ENCODE measurements around the gene BPIFB6.

The BPIFB6 gene

DNA sequence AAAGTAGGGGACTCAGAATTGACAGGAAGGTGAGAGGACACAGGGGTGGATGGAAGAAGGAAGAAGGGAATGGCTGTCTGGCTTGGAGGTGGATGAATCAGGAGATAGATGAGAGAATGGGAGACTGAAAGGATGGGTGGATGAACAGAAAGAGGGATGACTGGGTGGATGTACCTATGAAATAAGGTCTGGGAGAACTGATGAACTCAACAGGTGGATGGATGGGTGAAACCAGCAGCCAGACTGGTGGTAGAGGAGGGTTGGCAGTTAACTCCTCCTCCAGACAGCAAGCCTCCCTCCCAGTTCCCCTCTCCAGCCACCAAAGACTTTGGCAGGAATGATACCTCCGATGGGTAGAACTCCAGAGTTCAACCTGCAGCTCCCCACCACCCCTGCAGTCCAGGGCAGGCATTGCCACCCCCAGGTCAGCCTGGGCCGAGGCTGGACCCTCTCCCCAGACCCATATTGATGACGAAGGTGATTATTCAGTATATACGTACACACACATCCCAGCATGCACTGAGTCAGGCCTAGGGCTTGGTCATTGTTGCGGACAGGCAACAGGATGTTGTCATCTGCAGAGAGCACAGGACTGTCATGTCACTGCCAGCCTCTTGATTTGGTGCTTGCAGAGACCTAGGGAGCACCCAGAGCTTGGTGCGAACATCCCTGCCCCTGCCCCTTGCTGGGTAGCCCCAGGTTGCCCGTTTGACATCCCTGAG, 29.2 kb upstream of the BPIFB6 start:
- no peak for DNase-seq

DNA sequence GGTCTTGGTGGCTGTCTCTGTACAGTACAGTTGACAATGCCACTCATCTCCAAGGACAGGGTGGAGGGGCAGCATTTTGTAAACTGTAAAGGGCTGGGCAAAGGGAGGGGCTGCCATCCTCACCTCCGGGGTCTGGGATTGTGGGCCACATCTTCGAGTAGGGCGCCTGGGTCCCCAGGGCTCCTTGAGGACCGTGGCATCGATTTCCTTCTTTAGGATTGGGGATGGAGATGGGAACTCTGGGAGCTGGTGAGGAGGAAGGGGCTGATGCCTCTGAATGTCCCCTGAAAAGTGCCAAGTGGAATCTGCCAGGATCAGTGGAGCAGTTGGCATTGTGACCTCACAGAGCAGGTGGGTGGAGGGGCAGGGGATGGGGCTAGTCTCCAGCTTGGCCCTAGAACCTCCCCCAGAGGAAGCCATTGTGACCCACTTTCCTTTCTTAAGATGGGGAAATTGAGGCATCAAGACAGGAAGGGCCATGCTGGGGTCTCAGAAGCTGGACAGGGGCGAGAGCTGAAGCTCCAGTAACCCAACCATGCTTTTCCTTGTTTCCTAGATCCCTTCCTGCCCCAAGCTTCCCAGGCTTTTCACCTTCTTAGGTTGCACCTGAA, 27.2 kb upstream of the BPIFB6 start, which contains the start of gene SUN5:
SUN5 (minus strand) TSS at position 293 of the 611 bp plus-strand sequence; CDS start at position 200, 93 bp downstream.
- no peak for DNase-seq

DNA sequence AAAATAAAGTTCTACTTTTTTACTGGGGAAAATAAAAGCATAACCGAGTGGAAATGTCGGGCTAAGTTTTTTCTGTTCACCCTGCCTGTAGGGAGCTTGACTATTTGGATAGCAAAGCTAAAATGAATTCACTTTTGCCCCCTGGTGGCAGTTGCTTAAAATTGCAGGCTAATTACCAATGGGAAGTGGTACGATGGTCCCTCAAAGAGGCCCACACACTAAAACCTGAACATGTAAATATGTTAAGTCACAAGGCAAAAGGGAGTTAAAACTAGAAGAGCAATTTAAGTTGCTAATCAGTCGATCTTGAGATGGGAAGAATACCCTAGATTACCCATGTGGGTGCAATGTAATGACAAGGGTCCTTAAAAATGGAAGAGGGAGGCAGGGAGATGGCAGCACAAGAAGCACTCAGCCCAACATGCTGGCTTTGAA, 26.3 kb upstream of the BPIFB6 start:
- no peak for DNase-seq

DNA sequence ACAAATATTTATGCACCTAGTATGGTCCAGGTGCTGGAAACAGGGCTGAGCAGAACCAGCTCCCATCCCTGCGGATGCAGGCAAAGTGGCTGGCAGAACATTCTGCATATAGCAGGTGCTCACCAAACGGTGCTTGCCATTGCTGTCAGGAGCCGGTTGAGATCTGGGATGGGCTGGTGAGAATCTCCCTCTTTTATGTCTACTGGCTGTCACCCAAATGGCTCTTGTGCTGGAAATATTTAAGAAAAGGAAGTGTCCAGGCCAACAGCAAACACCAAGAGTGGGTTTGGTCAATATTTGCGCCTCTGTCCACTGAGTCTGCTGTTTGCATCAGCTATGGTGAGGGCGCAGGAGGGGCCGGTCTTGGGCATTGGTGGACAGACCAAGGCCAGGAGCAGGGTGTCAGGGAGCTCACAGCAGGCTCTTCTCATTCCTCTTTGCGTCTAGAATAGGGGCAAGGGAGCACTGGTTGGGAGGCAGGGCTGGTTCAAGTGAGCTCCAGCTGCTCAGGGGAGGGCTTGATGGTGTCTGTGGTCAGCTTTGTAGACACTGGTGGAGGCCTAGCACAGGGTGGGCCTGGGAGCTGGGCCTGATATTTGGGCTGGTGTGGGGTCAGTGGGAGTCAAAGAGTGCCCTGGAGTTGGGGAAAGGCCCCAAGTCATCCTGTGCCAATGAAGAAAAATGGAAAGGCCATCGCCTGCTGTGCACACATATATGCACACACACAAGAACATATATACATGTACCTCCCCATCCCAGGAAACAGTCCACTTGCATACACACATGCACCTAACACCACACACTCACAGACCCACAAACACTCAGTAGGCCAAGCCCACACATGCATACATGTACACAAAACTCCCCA, 25.3 kb upstream of the BPIFB6 start:
- DNase-seq: no peak

DNA sequence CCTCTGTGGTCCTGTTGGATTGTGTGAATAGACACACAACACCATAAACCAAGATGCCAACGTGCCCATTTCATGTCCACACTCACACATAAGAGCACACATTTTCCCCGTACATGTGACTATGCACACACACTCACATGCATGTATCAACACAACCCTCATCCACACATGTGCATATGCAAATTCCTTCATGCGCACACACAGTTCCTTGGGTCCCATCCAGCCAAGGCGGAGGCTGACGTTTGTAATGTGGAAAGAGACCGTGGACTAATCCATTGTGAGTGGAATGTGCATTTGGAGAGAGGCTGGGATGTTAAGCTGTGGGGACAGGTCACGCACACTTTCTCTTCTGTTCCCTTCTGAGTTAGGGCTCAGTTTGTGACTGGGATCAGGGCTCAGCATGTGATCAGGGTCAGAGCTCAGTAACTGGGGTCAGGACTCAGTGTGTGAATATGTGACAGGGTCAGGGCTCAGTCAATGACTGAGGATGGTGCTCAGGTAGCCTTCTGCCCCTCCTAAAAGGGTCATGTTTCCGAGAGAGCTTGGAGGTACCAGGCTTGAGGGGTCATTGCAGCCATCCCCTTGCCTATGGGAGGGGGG, 24.6 kb upstream of the BPIFB6 start:
- DNase-seq: no peak

DNA sequence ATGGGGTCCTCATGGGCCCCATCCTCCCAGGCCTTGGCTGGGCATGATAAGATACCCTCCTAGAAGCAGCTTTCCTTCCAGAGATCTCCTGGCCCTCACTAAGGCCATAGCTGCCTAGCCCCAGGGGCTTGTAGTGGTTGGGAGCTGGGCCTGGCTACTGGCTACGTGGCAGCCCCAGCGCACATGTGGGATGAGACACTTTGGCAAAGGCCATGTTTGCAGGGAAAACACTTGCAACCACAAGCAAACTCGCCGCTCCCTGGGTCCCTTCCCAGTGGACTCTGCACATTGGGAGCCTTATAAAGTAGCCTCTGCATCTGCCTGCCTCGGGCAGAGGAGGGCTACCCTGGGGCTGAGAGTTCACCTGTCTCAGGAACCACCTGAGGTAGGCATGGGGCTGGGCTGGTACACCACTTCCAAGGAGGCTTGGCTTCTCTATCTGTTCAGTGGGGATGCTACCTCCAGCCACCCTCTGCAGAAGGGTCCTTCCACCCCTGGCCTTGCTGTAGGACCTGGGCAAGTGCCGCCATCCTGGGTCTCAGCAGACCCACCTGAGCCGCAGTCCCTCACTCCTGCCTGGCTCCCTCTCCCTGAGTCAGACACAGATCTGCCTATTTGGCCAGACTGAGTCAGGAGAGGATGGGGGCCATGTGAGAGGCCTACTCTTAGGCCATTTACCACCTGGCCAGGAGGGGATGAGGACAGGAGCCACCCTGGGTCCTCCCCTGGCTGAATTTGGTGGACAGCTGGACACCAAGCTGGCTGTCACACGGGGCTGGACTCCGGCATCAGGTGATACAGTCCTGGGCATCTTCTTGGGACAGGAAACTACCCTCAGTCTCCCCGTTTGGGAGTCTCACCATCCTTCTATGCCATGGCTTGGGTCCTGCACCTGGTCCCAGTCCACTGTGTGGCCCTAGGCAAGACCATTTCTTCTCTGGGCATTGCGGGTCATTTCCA, 23.8 kb upstream of the BPIFB6 start, which contains the start of gene BPIFB2:
BPIFB2 (plus strand) TSS at position 329 of the 960 bp plus-strand sequence. CDS start 871 bp downstream, outside the sequence.
- no peak for DNase-seq

DNA sequence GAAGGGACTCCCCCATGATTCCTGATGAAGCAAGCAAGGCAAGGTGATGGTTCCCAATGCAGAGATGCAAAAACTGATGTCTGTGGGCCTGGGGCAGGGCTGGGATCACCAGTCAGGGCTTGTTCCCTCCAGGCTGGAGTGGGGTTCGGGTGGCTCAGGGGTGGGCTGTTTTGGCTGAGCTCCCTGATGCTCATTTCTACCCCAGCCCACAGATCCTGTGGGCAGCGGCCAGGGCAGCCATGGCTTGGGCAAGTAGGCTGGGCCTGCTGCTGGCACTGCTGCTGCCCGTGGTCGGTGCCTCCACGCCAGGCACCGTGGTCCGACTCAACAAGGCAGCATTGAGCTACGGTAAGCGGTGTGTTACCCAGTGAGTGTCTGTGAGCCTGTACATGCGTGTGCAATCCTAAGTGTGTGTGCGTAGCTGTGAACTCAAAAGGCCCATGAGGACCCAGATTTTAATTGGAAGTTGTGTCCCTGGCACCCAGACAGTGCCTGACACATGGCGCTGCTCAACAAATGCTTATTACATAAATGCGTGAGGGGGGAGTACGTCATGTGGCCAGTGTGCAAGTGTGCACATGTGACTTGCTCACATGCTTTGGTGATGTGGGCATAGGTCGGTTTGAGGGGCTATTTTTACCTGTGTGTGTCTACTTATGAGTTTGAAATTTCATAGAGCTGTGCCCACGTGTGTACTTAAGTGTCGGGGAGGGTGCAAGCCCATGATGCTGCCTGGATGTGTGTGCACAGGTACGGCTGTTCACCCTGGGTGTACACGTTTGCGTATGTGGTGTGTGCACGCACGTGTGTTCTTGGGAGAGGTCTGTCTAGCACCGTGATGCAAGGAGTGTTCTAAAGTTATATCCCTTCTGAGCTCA, 22.9 kb upstream of the BPIFB6 start:
- no peak for DNase-seq

DNA sequence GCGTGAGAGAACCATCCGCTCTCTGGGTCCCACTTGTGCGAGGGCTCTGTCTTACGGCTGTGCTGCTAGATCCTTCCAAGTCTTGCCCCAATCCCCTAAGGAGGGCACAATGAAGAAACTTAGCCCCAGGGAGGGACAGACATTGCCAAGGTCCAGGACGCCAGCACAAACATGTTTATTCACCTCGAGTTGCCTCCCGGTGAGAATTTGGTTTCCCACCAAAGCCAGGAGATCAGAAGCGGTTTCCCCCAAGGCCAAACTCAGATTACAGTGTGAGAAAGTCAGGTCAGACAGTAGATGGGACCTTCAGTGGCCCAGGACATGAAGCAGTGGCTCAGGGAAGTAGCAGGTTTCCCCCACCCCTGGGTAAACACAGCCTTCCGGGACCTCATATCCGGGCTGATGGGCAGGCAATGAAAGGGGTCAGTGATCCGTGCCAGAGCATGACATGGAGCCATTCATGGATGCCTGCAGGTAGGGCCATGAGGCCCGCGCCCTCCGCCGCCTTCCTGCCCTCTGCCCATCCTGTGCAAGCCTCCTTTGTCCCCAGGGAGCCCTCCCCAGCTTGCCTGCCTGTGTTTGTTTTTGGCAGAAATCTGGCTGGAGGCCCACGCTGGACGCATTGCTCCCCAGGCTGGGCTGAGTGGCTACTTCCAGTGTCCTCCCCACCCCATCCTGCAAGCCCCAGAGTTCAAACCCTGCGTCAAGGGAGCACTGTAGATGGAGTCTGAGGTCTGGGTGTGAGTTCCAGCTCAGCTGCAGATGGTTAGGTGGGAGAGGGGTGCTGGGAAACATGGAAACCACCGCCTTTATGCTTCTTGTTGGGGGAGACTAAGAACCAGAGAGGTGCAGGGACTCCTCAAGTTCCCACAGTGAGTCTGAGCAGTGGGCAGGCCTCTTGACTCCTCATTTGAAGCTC, 22.0 kb upstream of the BPIFB6 start:
- no peak for DNase-seq

DNA sequence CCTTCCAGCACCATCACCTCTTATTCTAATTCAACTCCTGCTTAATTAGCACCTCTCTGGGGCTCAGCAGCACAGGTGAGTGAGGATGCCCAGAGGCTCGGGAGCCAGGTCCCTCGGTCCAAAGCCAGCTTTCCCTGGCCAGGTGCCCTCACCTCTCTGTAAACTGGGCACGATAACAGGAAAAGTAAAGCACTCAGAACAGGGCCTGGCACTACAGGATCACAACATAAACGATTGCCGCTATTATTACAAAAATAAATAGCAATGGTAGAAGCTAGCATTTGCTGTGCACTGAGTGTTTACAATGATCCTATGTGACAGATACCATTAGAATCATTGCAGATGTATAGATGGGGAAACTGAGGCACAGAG, 21.3 kb upstream of the BPIFB6 start:
- no peak for DNase-seq

DNA sequence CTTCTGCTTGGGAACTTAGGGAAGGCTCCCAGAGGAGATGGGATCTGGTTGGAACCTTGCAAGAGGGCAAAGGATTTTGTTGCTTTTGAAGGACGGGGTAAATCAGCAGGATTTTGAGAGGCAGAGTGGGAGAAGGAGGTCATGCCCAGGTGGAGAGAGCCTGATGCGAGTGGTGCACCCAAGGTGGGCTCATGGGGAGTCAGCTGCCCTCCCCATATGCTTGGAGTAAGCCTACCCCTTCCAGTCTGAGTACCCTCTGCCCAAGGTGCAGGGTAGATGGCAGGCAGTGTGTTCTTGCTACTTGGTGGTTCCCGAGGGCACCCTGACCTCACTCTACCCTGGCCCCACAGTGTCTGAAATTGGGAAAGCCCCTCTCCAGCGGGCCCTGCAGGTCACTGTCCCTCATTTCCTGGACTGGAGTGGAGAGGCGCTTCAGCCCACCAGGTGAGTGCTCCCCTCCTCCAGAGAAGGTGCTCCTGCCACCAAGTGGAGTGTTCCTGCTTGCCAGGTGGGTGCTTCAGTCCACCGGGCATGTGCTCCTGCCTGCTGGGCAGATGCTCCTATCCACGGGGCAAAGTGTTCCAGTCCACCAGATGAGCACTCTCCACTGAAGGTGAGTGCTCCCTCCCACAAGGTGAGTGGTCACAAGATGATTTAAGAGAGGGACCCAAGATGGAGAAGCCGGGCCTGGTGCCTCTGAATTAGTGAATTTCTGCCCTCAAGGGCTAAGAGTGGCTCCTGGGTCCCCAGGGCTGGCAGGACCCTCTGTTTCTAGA, 20.6 kb upstream of the BPIFB6 start:
- no peak for DNase-seq

DNA sequence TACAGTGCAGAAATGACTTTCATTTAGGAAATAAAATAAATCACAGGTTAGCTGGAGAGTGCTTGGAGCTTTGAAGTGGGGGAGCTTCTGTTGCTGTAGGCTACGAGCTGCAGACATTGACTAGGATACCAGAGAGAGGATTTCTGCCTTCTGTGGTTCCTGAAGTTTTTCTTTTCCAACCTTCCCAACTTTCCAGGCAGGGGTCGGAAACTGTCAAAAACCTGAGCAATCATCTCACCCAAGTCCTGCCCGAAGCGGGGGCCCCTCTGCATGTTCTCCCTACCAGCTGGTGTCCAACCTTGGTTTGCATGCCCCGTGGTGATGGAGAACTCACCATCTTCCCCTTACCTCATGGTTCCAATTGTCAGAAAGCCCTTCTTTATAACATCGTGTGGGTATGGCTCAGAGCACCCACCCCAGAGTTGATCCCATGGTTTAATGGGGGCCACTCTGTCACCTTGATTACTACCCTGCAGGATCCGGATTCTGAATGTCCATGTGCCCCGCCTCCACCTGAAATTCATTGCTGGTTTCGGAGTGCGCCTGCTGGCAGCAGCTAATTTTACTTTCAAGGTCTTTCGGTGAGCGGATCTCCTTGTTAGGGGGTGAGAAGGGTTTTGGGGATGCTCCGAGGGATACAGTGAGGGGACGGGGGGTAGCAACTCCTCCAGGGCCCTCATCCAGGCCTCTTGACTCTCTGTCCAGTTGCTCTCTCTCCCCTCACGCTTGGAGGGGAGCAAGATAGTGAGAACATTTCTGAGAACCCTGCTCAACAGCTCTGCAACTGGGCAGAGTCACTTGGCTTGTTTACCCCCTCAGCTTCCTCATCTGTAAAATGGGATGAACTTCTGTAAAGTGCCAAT, 18.9 kb upstream of the BPIFB6 start:
- DNase-seq: no peak

DNA sequence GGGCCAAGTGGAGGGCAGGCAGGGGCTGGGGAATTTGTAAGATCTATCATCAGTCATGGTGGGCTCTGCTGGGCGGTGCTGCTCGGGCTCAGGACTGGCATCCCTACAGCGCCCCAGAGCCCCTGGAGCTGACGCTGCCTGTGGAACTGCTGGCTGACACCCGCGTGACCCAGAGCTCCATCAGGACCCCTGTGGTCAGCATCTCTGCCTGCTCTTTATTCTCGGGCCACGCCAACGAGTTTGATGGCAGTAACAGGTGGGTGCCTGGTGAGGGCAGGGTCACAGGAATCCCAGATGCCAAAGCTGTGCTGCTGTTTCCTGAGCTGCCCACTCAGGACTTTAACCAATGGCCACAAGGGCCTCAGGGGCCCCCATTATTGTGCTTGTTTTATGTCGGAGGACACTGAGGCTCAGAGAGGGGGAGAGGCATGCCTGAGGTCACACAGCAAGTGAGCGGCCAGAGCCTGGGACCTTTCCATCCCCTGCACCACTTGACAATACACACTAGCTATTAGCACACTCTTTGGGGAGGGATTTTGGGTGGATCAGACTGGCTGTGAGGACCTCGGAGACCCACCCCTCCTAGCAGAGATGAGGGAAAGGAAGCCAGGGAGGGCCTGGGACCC, 17.6 kb upstream of the BPIFB6 start:
- no peak for DNase-seq

DNA sequence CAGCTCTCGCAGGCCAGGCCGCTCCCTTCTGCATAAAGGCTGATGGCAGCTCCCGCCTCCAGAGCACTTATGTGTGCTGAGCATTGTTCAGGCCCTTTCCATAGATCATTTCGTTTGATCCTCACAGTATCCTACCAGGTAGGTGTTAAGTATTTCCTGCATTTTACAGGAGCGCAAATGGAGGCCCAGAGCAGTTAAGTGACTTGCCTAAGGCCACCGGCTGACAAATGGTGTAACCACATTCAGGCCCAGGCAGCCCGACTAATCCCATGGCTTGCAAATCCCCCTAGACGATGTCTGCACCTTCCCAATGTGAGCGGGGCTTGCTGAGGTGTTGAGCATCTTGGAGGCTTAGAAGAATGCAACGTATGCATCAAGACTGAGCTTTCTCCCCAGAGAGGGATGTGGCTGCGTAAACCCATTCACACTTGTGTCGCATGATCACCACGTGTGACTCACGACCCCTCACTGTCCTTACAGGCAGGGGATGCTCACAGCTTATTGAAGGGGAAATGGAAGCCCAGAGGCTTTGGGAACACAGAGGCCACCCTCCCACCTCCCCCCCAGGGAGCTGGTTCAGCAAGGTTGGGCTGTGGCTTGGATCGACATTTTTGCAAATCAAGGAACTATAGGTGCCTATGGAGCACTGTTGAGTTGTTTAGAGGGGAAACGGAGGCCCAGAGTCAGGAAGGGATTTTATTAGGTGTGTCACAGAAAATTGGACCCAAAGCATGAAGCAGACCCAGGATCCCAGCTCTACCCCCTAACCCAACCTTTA, 16.9 kb upstream of the BPIFB6 start:
- DNase-seq: no peak

DNA sequence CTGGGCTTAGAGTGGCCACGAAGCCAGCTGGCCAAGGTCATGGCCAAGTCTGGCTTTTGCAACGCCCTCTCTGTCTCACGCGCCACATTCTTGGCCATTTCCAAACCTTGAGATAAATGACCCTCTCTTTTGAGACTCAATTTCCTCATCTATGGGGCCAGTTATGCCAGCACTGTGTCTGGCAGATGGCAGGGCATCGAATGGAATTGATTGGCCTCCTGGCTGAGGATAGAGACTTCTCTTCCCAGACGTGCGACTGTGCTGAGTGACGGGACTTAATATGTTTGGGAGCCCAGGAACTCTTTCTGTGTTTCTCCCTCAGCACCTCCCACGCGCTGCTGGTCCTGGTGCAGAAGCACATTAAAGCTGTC, 16.3 kb upstream of the BPIFB6 start:
- no peak for DNase-seq

DNA sequence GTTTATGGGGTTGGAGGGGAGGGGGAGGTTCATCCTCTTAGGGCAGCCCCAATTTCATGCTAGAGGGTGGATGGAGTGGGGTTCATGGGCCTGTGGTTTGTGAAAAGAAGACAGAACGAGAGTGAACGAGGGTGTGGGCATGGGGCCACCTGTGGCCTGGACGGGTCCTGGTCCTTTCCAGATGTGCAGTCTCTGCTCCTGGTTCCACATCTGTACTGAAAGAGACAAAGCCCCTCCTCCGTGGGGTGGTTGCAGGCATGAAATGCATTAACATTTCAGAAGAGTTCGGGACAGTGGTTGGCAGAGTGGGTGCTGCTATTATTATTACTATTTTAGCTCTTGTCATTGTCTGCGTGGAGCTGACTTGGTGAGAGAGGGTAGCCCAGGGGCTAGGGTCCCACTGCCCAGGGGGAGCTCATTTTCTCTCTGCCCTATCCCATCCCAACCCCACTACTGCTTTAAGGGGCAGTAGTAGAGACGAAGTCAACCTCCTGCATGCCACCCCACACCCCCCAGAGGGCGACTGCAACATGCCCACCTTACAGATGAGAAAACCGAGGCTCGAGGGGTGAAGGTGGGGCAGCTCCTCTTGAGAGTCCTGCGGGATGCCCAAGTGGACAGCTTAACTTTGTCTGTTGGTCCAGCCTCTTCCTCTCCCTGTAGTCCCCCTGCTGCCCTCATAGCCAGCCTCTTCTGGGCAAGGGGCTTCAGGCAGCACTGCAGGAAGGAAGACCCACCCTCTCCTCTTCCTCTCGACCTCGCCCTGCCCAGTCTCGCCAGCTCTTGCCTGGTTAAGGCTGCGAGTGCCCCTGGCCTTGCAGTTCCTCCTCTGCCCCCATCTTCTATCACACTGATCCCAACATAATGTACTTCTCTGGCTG, 15.5 kb upstream of the BPIFB6 start:
- DNase-seq: no peak

All from NCI-H524 treated with DMSO at 0.1 percent for 48 hours (cell line).